Stimulated activated CD4-positive, alpha-beta T cell treated with anti-CD3 and anti-CD28 coated beads, Interleukin-4, amount 100 ng/mL, for 24 hours (primary cell): ENCODE measurements around the gene PLA2G4C.

ENCODE experiments used
- DNase-seq: peaks from one replicate; pipeline ENCODE4 v3.0.0-alpha.2; 2020

Gene PLA2G4C, protein sequence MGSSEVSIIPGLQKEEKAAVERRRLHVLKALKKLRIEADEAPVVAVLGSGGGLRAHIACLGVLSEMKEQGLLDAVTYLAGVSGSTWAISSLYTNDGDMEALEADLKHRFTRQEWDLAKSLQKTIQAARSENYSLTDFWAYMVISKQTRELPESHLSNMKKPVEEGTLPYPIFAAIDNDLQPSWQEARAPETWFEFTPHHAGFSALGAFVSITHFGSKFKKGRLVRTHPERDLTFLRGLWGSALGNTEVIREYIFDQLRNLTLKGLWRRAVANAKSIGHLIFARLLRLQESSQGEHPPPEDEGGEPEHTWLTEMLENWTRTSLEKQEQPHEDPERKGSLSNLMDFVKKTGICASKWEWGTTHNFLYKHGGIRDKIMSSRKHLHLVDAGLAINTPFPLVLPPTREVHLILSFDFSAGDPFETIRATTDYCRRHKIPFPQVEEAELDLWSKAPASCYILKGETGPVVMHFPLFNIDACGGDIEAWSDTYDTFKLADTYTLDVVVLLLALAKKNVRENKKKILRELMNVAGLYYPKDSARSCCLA

DNA sequence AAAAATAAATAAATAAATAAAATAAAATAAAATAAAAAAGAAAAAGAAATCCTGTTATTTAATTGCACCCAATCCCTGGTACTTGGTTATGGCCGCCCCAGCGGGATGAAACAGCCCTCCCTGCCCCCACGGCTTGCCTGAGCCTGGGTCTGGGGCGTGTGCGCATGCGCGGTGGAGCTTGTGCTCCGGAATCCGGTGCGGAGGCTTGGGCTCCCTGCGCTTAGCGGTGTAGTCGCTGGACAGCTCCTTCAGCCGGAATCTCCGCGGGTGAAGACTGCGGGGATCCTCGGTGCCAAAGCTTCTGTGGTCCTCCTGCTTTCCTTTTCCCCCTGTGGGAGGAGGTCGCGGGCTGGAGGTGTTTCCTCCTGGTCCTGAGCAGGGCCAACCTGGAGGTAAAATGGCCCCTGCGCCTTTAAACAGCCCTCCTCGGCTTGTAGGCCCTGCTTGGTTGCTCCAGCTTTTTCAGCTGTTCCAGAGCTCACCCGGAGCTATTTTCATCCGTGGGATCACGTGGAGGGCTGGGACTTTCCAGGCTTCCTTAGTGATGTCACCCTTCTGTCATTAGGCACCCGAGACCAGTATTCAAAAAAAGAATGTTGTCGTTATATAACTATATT lies at the start of gene PLA2G4C:
Gene PLA2G4C (minus strand): TSS at position 468 of the 617 bp plus-strand sequence. CDS start 4,288 bp downstream, outside the sequence.
- peak; percentile 87 for DNase-seq

DNA sequence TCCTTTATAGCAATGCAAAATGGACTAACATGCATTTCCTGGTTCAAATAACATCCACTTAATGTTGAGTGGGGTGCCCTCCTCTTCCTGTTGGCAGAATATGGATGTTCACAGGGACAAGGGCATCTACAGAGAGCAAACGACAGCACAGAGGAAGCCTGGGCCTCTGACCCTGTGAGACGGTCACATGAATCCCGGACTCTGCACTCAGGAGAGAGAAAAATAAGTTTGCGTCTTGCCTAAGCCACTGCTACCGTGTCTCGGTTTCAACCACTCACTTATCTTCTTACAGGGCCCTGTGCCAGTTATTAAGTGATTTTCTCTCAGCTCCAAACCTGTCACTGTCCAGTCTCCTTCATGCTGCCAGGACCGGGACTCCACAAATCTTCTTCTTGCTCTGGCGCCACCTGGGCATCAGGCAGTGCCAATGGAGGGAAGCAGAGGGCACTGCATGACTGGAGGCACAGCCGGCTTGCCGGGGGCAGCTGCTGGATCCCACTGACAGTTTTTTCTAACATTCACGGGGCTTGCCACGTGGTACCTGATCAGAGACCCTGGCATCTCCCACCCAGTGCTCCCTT lies 47.7 kb upstream of the PLA2G4C start:
- no peak for DNase-seq

DNA sequence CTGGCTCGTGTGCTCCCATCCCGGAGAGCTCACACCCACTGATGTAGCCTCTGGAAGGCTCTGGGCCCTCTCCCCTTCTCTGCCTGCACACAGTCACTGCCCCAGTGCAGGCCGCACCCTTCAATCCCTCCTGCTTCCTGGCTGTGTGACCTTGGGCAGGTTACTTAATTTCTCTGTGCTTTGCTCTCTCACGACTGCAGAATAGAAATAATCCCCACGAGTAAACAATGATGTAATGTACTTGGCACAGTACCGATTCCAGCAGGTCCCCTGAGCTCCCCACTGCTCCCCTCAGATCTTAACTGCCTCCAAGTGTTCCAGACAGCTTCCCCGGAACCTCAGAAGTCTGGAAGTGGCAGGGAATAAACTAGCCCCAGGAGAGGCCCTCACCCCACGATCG lies 43.4 kb upstream of the PLA2G4C start:
- DNase-seq, result no peak

DNA sequence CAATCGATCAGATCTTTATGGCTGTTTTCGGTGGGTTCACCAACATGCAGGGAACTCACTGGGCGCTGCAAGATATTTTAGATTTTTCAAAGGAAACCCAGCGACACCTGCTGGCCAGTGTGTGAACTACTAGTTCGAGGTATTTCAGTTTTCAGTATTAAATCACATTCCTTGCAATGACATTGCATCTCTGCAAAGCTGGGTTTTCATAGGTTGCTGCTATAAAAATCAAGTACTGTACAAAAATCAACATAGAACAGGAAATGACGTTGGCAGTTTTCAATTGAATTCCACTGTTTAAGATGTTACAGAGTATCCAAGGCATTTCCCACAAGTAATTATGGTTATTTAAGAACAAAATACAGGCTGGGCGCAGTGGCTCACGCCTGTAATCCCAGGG lies 41.9 kb upstream of the PLA2G4C start:
- peak; percentile 70 for DNase-seq

DNA sequence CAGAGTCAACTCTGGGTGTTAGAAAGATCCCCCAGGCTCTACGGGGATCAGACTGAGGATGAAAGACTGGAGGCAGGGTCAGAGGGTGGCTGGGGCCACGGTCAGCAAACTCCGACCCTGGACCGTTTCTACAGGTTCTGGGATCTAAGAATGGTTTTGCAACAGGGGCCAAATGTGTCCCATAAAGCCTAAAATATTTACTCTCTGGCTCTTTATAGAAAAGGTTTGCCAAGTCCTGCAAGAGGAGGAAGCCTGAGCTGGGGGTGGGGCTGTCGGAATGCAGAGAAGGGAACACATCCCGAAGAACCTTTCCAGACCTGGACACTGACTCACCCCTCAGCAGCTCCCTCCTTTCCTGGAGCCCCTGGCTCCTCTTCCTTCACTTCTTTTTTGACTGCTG lies 38.8 kb upstream of the PLA2G4C start:
- DNase-seq, result no peak

DNA sequence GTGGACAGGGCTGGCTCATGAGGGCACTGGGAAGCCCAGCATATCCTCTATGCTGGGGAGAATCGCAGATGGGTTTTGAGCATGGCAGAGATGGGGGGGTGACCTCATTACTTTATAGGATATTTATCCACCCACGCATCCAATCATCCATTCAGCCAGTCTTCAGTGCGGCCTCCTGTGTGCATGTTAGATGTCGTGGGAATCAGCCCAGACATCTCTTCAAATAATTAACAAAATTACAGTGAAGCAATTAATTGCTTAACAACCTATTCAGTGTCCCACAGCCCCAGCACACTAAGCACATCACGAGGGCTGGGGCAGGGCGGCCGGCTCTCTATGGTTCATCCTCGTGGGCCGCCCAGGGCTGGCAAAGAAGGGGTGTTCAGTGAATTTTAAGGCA lies 38.0 kb upstream of the PLA2G4C start:
- no peak for DNase-seq

DNA sequence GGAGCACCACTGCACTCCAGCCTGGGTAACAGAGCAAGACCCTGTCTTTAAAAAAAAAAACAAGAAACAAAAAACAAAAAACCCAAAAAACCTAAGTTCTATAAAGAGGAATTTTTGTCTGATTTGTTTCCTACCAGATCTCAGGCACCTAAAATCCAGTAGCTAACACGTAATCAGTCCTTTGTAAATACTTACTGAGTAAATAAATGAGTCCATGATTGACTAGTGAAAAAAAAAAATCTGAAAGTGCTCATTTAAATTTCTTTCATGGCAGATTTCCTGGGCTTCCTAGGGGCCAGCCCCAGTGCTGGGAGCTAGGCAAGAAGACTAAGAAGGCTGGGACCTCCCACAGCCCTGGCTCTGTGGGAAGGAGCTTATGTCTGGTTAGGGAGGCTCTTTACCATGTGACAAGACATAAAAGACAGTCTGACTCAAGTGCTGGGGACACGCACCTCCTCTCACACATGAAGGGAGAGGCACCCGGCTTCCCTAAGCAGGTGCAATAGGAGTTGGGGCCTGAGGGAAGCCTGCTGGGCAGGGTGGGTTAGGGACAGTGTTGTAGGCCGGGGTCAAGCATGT lies 37.1 kb upstream of the PLA2G4C start:
- DNase-seq, result no peak

DNA sequence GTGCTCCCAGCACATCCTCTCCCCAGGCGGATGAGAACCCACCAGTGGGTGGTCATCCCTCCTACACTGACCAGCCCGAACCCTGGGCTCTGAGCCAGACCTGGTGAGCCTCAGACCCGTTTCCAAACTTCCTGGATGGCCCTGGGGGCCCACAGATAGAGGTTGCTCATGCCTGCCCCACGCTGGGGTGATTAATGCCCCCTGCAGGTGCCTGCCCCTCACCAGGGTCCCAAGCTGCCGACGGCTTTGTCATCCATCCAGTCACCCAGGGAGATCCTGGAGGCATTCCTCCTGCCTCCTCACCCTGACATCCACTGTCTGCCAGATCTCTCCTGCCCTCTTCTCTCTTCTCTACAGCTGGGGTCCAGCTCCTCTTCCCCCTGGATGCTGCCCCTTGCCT lies 28.4 kb upstream of the PLA2G4C start:
- DNase-seq, result no peak

DNA sequence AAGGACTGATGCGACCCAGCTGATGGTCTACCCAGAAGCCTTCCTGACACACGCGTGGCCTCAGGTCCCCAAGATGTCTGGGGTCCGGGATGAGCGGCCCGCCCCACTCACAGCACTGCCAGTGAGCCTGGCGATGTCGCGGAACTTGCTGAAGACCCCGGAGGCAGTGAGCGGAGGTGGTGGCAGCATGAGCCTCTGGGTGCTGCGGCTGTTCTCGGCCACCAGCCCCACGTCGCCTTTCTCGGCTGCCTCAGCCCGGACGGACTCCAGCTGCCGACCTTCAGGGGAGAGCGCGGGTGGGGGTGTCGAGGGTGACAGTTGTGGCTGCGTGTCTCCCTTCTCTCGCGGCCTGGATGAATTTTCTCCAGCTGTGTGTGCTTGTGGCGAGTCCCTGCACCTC lies 26.8 kb upstream of the PLA2G4C start:
- no peak for DNase-seq

DNA sequence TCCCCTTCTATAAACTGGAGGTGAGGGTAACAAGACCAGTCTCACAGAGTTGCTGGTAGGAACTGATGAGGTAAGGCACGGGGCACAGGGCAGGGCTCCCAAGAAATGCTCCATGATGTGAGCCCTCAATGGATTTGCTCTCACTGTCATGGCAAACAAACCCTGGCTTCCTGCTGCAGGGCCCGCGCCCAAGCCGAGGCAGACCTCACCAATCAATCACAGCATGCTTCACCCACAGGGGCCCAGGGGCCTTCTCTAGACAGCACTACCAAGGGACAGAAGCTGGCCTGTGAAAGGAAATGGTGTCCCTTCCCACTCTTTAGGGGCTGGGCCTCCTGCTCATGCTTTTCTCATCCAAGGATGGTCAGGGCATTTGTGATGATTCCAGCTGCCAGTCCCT lies 25.9 kb upstream of the PLA2G4C start:
- no peak for DNase-seq

DNA sequence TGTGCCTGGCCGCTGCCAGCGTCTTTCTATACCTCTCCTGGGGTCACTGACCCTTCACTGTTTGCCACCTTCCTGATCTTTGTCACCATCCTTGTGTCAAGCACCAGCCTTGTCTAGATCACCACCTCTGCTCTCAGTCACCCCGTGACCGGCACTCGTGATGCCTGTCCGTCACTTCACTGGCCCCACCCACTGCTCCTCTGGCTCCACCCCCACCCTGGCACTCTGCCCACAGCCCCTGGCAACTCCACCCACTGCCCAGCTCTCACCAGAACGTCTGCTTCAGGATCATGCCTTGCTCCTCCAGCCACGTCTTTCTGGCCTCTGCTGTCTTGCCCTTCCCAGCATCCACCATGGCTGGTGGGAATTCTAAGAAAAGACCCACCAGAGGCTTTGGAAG lies 24.8 kb upstream of the PLA2G4C start:
- DNase-seq, result peak; percentile 24

DNA sequence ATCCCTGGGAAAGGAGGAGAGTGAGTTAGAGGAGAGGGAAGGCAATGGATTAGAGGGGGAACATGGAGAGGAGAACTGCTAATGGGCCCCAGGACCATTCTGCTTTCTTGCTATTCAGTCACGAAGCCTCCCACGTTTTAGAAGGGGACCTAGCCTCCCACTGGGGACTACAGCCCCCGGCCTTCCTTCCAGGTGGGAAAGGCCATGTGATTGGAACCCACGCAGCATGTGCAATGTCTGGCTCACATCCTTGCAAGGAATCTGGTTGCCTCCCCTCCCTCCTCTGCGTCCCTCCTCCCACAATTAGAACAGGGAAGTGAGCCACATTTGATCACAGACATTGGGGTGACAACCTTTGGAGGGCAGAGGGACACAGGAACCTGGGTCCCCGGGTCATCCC lies 22.5 kb upstream of the PLA2G4C start:
- DNase-seq, result no peak

DNA sequence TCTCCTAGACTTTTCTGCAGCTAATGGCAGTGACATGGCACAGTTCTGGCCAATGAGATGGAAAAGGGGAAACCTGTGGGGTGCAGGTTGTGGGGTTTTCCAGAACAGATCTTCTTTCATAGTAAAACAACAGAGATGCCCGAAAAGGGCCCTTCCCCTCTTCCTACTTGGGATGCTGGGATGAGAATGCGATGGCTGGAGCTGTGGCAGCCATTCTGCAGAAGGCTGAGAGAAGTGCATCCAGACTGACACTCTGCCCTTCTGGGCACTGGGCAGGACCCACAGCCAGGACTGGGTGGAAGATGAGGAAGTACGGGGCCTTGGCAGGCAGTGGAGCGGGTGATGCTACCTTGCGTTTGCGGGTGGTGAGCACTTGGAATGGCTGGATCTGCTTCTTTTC lies 16.9 kb upstream of the PLA2G4C start:
- DNase-seq, result no peak

DNA sequence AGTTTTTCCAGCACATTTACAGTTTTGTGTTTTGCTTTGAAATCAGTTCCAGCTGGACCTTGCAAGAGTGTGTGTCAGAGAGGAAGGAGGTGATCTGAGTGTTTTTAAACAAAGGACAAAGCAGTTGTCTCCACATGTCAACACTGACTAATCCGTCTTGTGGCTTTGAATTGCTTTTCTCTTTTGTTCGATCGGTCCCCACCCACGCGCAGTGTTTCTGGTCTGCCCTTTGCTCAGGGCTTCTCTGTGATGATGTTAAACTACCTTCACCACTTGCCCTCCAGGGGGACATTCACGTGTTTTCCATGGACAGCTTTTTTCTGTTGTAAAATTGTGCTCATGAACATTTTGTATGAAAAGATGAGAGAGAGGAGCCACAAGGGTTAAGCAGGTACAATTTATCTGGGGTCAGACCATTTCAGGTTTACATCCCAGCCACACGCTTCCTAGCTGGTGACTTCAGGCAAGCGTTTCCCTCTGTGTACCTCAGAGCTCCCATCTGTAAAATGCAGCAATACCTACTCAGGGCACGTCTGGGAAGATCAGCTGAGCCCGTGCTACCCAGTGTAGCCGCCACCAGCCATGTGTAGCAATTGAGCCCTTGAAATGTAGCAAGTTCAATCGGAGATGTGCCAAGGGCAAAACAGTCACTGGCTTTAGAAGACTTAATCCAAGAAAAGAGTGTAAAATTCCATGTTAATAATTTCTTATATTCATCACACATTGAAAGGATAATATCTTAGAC lies 13.5 kb upstream of the PLA2G4C start:
- DNase-seq, result peak; percentile 51

DNA sequence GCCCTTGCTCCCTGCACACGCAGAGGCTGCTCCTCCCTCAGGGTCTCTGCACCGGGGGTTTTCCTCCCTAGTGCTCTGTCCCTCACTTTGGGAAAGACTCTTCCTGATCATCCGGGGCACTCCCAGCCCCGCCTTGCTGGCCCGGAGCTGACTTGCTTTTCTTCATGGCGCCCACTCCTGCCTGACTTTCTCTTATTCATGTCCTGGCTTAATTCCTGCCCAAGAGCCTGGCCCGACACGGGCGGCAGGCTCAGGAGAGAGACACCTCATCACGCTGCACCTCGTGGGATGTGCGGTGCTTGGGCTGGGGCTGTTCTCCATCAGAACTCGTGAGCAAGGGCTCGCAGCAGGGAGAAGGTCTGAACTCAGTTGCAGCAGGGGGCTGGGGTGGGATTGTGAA lies 11.8 kb upstream of the PLA2G4C start:
- no peak for DNase-seq

DNA sequence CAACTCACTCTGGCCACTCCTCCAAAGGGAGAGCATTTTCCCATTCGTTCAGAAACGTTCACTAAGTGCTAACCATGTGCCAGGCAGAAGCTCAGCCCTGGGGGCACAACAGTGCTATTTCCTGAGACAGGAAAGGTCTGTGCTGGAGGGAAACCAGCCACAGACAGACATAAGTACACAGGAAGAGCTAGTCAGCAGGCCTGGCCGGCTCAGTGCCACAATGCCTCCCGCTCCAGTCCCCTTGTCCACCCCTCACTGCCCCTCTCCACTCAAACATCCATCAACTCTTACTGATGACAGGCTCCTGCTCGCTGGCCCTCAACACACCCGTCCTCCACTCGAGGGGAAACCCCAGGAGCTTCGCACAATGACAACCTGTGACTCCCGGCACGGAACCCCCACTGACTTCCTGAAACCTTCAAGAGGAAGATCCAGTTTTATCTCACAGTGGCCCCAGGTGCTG lies 11.3 kb upstream of the PLA2G4C start:
- no peak for DNase-seq

DNA sequence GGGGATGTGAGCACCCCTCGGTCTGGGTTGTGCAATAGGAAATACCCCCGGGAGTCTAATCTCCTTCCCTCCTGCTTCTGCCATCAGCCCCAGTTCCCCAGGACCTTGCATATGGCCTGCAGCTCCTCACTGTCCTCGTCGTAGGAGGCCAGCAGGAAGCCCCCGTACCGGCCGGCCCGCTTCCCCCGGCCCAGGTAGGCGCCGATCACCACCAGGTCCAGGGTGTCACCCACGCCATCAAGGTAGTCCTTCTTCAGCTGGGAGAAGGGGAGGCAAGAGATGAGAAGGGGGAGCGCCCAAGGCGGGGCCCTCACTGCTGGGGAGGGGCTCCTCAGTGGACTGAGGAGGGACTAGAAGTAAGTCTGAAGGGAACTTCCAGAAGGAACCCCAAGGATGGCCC lies 10.4 kb upstream of the PLA2G4C start:
- no peak for DNase-seq

DNA sequence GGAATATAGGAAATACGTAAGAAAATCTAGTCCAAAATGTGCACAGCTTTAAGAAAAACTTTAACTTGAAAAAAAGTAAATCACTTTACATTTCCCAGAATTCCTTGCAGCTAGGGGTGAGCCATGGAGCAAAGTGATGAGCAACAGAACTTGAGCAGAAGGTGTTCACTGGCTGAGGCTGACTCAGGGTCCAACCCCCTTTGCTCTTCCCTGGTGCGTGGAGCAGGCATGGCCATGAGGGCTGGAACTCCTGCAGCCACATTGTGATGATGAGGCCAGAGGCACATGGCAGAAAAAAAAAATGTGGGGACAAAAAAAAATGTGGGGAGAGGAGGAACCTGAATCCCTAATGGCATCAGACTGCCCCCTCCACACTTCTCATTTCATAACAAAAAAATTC lies 9.9 kb upstream of the PLA2G4C start:
- no peak for DNase-seq

DNA sequence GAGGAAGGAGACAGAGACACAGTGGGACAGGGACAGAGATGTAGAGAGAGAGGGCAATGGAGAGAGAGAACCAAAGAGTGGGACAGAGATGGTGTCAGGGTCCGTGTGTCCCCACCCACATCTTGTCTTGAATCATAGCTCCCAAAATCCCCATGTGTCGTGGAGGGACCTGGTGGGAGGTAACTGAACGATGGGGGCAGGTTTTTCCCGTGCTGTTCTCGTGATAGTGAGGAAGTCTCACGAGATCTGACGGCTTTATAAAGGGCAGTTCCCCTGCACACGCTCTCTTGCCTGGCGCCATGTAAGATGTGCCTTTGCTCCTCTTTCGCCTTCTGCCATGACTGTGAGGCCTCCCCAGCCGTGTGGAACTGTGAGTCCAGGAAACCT lies 7.5 kb upstream of the PLA2G4C start:
- no peak for DNase-seq

DNA sequence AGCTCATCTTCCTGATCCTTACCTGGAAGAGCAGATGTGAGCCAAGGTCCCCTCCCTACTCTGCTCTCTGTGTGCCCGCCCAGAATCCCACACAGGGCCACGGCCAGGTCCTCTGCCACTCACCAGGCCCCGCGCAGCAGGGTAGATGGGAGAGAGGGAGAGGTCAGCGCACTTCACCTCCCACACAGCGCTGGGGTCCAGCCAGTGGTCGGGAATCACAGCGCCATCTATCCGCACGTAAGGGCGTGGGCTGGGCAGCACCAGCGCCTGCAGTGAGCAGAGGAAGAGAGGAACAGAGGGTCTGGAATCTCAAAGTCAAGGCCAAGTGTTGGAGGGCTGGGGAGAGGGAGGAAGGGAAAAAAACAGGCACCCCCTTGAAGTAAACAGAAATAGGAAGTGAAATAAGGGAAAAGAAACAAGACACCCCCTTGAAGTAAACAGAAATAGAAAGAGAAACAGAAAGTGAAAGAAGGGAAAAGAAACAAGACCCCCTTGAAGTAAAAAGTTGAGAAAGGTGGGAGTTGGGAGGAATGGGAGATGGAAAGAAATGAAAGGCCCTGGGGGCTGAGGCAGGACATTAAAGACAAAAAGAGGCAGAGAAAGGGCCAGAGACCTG lies 7.0 kb upstream of the PLA2G4C start:
- DNase-seq, result no peak

DNA sequence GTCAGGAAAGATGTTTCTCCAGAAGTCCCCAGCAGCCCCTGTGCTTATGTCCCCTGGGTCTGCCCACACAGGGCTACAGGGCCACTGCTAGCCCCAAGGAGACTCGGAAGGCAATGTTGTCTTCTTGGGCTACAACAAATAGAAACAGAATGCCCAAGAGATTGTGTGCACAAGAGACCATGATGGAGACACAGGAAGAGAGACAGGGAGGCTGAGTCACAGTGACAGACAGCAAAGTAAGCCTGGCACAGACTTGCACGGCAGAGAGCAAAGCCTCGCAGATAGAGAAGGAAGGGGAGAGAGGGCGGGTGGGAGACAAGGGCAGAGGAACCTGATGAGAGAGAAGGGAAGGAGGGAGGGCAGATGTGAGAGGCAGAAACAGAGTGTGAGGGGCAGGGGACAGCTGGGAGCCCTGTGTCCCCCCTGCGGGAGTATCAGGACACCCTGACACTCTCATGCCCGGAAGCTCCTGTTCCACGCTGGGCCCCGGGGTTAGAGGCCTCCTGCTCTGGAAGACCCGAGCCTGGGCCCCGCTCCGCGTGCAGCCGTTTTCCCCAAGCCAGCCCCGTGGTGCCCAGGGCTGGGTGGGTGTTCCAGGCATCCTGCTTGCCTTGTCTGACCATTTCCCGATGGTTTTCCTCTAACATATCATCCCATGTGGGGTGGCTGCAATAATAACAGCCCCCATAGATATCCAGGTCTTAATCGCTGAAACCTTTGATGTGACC lies 2.7 kb upstream of the PLA2G4C start:
- no peak for DNase-seq

DNA sequence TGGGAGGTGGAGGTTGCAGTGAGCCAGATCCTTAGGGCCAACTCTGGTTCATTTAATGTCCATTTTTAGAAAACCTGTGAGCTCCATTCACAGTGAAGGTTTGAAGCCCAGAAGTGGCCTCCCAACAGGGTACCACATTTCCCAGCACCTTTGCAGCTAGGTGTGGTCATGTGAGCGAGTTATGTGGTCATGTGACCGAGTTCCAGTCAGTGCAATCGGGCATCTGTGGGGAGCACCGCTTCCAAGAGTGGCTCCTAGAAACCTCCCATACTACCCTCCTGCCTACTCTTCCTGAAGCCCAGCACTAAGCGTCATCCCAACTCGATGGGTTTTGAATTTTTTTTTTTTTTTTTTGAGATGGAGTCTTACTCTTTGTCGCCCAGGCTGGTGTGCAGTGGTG lies 663 bp upstream of the PLA2G4C start:
- no peak for DNase-seq
